T-helper 9 cell (primary cell): Measurements from ENCODE around the gene KLHL8.
"Not testable (repeated sequence)": the region's sequence is repeated elsewhere in the genome, so short reads cannot be mapped to it uniquely, and the experiment has no call there.

Experiments used
- DNase-seq: peaks from one replicate; pipeline ENCODE4 v3.0.0-alpha.2; 2020

The KLHL8 gene

DNA sequence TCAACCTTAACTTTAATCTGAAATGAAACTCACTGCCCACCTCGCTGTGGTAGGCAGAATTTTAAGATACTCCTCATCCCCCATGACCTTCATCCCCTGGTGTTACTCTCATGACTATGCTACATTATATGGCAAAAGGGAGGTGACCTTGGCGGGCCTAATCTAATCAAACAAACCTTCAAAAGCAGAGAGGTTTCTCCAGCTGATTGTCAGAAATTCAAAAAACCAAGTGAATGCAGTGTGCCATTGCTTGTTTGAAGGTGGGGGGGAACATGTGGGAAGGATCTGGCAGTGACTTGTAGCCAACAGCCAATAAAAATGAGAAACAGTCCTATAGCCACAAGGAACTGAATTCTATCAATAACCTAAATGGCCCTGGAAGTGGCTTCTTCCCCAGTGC, 48.5 kb downstream of the KLHL8 start:
- DNase-seq = no peak

DNA sequence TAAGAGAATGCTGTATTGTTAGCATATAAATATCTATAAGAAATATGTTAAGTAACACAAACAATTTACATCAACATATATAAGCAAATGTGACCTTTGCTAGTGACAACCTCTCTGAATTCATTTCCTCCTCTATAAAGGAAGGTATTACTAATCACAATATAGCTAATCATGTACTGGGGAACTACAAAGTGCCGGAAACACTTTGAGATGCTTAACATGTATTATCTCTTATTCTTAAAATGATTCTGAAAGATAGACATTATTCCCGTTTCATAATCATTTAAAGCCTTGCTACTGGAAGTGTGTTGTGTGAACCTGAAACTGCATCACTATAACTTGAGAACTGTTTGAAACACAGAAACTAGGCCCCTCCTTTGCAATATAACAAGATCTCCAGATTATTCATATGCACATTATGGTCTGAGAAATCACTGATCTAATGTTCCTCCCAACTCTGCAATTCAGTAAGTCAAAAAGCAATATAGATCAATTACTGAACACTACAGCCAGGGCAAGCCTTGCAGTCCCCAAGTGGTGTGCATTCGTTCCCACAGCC, 54.0 kb downstream of the KLHL8 start:
- no peak for DNase-seq

GRCh38 chr4:87165892-87166291, 54.5 kb downstream of the KLHL8 start:
- DNase-seq = no peak

- DNase-seq = no peak
Measured at GRCh38 chr4:87153078-87153870, 67.1 kb downstream of the KLHL8 start.

GRCh38 chr4:87152310-87153041, 67.9 kb downstream of the KLHL8 start:
- no peak for DNase-seq

DNA sequence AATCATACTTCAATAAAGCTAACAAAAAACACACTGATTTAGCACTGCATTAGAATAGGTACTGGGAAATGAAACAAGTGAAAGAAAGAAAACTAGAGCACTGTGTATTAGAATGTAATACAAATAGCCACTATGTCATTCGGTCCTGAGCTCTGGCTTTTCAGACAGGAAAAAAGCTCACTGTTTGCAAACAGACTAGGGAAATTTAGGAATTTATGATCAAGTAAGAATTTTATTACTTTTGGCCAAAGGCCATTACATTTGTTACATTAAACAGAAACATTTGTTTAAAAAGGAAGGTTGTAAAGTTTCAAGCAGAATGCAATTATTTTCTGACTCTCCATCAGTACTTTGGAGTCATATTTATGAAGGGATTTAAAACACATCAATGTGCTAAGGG, 68.7 kb downstream of the KLHL8 start:
- no peak for DNase-seq

DNA sequence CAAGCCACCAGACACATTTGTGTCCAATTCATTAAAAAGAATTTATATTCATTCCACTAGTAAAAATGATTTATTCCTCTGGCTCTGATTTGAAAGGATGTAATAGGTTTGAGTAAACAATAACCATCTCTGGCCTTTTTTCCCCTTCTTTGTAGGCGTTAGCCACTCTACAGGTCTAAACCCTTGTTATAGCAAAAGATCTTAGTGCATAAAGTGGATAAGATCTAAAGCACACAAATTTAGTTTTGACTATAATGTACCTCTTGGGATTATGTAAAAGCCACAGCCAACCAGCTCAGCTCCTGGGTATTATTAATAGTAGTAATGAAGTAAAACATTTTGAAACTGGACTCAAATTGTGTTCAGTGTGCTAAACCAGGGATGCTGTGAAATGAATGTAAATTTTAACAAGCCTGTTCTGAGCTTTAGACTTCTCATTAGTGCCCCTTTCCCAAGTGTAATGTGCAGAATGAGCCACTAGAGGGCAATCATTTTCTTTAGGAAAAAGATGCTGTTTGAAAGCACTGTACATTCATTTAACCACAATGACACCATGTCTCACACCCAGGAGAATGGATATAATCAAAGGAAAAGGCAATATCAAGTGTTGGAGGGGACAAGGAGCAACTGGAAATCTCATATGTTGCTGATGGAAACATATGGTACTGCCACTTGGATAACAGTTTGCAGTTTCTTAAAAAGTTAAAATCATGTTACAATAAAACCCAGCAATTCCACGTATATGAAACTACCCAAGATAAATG, 69.7 kb downstream of the KLHL8 start:
- DNase-seq = peak; percentile 36

DNA sequence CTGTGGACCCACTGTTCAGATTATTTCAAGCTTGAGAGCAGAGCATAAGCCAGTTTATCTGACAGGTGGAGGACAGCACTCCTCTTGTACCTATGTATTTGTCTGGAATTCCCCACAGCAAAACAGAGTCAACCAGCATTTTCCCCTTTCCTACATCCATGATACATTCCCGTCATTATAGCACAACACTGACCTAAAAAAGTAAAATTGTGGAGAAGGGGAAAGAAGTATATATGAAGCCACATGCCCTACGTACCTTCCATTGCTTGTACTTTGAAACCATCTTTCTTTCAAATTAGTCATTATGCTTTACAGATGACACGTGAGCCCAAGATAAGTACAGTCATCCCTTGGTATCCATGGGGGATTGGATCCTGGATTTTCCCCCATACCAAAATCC, 73.3 kb downstream of the KLHL8 start:
- DNase-seq = no peak

GRCh38 chr4:87145934-87146333, 74.5 kb downstream of the KLHL8 start:
- not testable (repeated sequence) for DNase-seq

DNA sequence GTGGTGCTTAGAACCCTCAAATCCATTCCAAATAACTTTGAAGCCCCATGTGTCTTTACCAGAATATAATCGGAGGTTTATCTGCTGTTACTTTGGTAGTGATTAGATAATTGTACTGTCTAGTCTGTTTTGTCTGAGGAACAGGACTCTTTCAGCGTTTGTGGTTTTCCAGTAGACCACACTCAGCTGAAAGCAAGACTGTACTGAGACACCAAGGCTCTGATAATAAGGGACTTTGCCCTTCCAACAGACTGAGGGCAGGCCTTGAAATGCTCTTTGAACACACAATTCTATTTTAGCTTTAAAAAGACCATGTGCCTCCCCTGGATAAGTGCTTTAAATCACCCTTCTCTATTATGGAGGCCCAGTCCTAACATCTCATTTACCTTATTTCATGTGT, 76.1 kb downstream of the KLHL8 start:
- DNase-seq = no peak

DNA sequence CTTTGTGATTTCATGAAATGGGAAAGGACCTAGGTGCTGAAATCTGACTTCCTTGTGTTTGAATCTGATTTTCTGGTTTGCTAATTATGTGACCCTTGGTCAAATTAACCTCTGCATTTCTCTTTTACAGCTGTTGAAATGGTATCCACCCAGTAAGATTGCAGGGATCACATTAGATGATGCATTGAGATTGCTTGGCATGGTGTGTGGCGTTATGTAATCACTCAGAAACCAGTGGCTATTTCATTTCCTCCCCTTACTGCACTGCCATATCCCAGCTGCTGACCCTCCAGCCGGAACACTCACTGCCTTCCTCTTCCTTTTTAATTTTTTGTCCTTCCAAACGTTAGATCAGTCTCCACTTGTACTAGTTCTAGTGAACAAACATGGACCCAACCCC, 79.0 kb downstream of the KLHL8 start:
- no peak for DNase-seq

DNA sequence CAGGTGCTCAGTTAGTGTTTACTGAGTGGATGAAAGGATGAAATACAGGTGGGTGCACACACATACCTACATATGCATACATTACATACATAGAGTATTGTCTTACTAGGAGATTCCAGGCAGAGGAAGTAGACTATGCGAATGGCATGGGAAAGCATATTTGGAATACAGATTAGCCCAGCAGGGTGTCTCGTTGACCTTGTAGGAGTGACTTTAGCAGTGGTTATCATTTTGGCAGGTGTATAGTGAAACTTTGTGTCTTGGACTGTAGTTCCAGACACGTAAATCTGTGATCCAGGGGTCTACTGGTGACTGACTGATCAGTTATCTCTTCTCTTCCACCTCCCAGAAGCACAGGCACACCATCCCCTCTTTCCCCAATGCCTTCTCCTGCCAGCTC, 86.3 kb downstream of the KLHL8 start:
- no peak for DNase-seq

DNA sequence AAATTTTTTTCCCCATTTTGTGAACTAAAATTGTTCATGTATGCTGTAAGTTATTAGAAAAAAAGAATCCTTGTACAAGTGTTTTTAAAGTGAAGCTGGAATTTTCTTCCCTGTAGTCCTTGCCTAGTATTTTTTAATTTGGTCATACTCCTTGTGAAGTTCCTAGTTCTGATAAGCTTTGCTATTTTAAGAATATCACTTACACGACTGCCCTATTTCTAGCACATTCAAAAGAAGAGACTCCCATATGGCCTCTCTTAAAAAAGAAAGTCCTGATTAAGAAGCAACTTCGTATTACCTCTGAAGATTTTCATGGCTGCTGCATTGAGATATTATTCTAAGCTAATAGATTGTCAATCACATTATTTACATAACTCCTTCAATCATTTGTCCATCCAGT, 87.2 kb downstream of the KLHL8 start:
- no peak for DNase-seq

DNA sequence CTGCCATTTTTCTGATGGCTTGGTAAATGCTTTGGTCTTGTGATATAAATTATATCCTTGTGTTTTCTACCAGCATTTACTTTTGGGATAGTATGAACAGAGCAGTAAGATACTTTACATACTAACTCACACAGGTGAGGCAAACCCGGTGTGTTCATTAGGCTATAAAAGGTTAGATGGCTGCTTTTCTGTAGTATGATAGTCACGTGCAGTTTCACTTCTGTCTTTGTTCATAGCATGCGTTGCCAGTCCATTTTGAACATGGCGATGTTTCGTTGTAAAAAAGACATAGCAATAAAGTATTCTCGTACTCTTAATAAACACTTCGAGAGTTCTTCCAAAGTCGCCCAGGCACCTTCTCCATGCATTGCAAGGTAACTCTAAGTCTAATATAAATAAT, 88.4 kb downstream of the KLHL8 start:
- no peak for DNase-seq

DNA sequence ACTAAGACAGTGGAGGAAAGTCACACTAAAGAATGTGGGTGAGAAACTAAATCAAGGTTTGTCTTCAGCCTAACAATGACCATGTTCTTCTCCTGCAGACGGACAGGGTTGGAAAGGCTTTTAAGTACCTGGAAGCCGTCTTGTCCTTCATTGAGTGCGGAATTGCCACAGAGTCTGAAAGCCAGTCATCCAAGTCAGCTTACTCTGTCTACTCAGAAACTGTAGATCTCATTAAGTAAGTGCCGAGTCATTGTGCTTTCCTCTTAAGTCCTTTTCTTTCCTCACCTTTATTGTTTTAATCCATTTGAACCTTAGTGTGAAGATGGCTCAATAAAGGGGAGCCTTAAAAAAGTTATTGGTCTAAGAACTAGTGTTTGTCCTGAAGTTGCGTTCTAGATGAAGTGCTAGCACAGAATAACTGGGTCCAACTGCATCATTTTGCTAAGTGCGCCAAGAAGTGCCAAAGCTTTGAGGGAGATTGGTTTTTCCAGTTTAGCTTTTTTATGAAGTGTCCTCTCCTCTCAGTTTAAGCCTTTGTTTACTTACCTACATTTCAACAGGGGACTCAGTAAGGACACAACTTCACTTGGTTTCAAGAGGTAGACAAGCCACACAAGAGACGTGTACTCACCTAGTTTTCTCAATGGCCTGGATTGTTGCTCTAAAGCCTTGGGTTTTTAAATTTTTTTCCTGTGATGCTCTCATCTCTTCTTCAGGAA, 89.3 kb downstream of the KLHL8 start:
- DNase-seq = no peak

GRCh38 chr4:87129681-87130080, 90.7 kb downstream of the KLHL8 start:
- DNase-seq = no peak

DNA sequence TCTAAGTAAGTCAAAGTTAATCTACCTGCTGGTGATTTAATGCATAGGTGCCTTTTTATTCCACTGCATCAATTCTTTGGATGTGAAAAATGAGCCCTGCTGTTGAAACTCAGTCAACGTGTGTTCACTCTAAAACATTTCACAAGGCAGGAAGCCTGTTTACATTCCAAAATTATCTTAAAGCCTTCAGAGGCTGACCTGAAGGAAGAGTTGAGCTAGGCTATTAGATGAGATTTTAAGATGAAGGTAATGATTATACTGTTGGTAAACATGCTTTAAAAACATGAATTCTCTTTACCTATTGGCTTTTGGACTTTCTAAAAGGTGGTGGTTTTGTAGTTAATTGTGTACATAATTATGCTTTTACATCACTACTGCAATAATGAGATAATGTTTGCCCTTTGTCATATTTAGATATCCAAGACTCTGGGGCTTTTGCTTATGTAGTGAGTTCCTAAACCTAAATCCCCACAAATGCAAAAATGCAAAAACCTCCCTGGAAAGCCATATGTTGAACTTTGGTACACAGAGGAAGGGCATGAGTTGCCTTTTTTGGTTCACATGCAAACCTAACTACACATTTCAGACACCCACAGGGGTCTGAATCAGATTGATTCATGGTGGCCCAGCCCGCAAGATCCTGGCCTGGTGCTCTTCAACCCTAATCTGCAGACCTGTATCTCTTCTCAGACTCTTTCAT, 92.3 kb downstream of the KLHL8 start:
- no peak for DNase-seq

- no peak for DNase-seq
Measured at GRCh38 chr4:87126056-87126455, 94.4 kb downstream of the KLHL8 start.

GRCh38 chr4:87122252-87122651, 98.2 kb downstream of the KLHL8 start:
- no peak for DNase-seq

GRCh38 chr4:87121341-87122065, 98.9 kb downstream of the KLHL8 start:
- DNase-seq = no peak
